Stimulated activated CD4-positive, alpha-beta T cell treated with anti-CD3 and anti-CD28 coated beads, Interleukin-2, amount 100 ng/mL, for 48 hours (primary cell): ENCODE measurements around the gene ATP7A.
"Not testable (repeated sequence)": the region's sequence is repeated elsewhere in the genome, so short reads cannot be mapped to it uniquely, and the experiment has no call there.

Experiments used
- DNase-seq, 2 donors: peaks; one replicate each; pipeline ENCODE4 v3.0.0-alpha.2; 2020

ATP7A gene

GRCh38 chrX:77910108-77910840, at the start of gene ATP7A:
ATP7A (plus strand) TSS chrX:77910693; CDS start chrX:77971642, 60,949 bp downstream.
- peak; percentile 75 to 81 for DNase-seq

- no peak for DNase-seq
These were observed 35.1 kb upstream of the ATP7A start for GRCh38 chrX:77875372-77875771.

- not testable (repeated sequence) for DNase-seq
These were observed 29.1 kb upstream of the ATP7A start for GRCh38 chrX:77881418-77881817.

GRCh38 chrX:77892887-77893286, 17.6 kb upstream of the ATP7A start:
- DNase-seq: no peak

GRCh38 chrX:77893713-77894112, 16.8 kb upstream of the ATP7A start:
- DNase-seq: no peak

- peak; percentile 68 to 72 for DNase-seq
These were observed 15.3 kb upstream of the ATP7A start, which contains the start of gene MAGT1 for GRCh38 chrX:77894921-77895886. MAGT1 (minus strand) TSS chrX:77895435; CDS start chrX:77895410, 25 bp downstream.

GRCh38 chrX:77899081-77899828, 11.2 kb upstream of the ATP7A start, which contains the start of gene COX7B:
COX7B (plus strand) TSS chrX:77899468; CDS start chrX:77899554, 86 bp downstream.
- DNase-seq: peak; percentile 36 to 41

- DNase-seq: no peak
These were observed 9.8 kb upstream of the ATP7A start for GRCh38 chrX:77900688-77901087.

- no peak for DNase-seq
These were observed 9.0 kb upstream of the ATP7A start for GRCh38 chrX:77901506-77901905.

GRCh38 chrX:77917294-77917933, 6.9 kb downstream of the ATP7A start:
- DNase-seq: no peak

GRCh38 chrX:77918568-77918967, 8.1 kb downstream of the ATP7A start:
- DNase-seq: no peak

GRCh38 chrX:77919370-77919769, 8.9 kb downstream of the ATP7A start:
- not testable (repeated sequence) for DNase-seq

- DNase-seq: no peak
These were observed 12.3 kb downstream of the ATP7A start for GRCh38 chrX:77922787-77923186.

- DNase-seq: no peak
These were observed 13.9 kb downstream of the ATP7A start for GRCh38 chrX:77924320-77924859.

GRCh38 chrX:77925764-77926163, 15.3 kb downstream of the ATP7A start:
- no peak for DNase-seq

- DNase-seq: no peak
These were observed 20.1 kb downstream of the ATP7A start for GRCh38 chrX:77930581-77930980.

GRCh38 chrX:77935886-77936285, 25.4 kb downstream of the ATP7A start:
- no peak for DNase-seq

- no peak for DNase-seq
These were observed 25.8 kb downstream of the ATP7A start for GRCh38 chrX:77936299-77936698.

- DNase-seq: no peak
These were observed 26.8 kb downstream of the ATP7A start for GRCh38 chrX:77937291-77937690.

- DNase-seq: no peak
These were observed 27.7 kb downstream of the ATP7A start for GRCh38 chrX:77938083-77938680.

- not testable (repeated sequence) for DNase-seq
These were observed 34.5 kb downstream of the ATP7A start for GRCh38 chrX:77945031-77945430.
